GM21619 (cell line): Measurements from ENCODE around the gene ACP7.
"Not testable (repeated sequence)": the region's sequence is repeated elsewhere in the genome, so short reads cannot be mapped to it uniquely, and the experiment has no call there.

Experiments used
- ATAC-seq: cut with Tn5 transposase; IDR thresholded peaks from one replicate; pipeline ENCODE4 v1.9.1; 2021; ENCODE audit not compliant: unreplicated experiment

The ACP7 gene

GRCh38 chr19:39104186-39104596 is 20.0 kb downstream of the ACP7 start:
- no peak for ATAC-seq

GRCh38 chr19:39106194-39106593 is 22.0 kb downstream of the ACP7 start:
- ATAC-seq: no peak

GRCh38 chr19:39109641-39110040 is 25.5 kb downstream of the ACP7 start:
- no peak for ATAC-seq

GRCh38 chr19:39110263-39110967 is 26.2 kb downstream of the ACP7 start:
- ATAC-seq: no peak

- ATAC-seq: no peak
Observed at GRCh38 chr19:39111593-39112199, 27.5 kb downstream of the ACP7 start.

- ATAC-seq: no peak
Observed at GRCh38 chr19:39112338-39112890, 28.2 kb downstream of the ACP7 start.

- ATAC-seq: no peak
Observed at GRCh38 chr19:39113199-39113598, 29.0 kb downstream of the ACP7 start.

- ATAC-seq: no peak
Observed at GRCh38 chr19:39115105-39115847, 31.1 kb downstream of the ACP7 start.

GRCh38 chr19:39117023-39117422 is 32.9 kb downstream of the ACP7 start:
- not testable (repeated sequence) for ATAC-seq

GRCh38 chr19:39119830-39120229 is 35.7 kb downstream of the ACP7 start:
- ATAC-seq: no peak

GRCh38 chr19:39122934-39123731 is 39.0 kb downstream of the ACP7 start:
- no peak for ATAC-seq

- ATAC-seq: no peak
Observed at GRCh38 chr19:39124136-39124764, 40.1 kb downstream of the ACP7 start.

- ATAC-seq: no peak
Observed at GRCh38 chr19:39125199-39125553, 41.0 kb downstream of the ACP7 start.

- ATAC-seq: peak; percentile 91
Observed at GRCh38 chr19:39125554-39126311, 41.6 kb downstream of the ACP7 start, which contains the start of gene PAK4. TSS of gene PAK4 (plus strand) at chr19:39125786. CDS start at chr19:39169554, 43,768 bp downstream.

GRCh38 chr19:39126312-39127187 is 42.4 kb downstream of the ACP7 start:
- no peak for ATAC-seq

- no peak for ATAC-seq
Observed at GRCh38 chr19:39127812-39128515, 43.8 kb downstream of the ACP7 start.

GRCh38 chr19:39128516-39129079 is 44.4 kb downstream of the ACP7 start:
- ATAC-seq: no peak

GRCh38 chr19:39129116-39129515 is 44.9 kb downstream of the ACP7 start:
- no peak for ATAC-seq
